HG02798 (cell line): ENCODE data around the gene NIPBL.
A peak's percentile ranks its signal among the peaks of the same experiment; 100 is the strongest.
"Not testable (repeated sequence)": the region's sequence is repeated elsewhere in the genome, so short reads cannot be mapped to it uniquely, and the experiment has no call there.

ENCODE experiments used
- ATAC-seq: cut with Tn5 transposase; IDR thresholded peaks from one replicate; pipeline ENCODE4 v1.9.1; 2021; ENCODE audit warnings: mild to moderate bottlenecking; ENCODE audit not compliant: unreplicated experiment, poor library complexity

The NIPBL gene, protein sequence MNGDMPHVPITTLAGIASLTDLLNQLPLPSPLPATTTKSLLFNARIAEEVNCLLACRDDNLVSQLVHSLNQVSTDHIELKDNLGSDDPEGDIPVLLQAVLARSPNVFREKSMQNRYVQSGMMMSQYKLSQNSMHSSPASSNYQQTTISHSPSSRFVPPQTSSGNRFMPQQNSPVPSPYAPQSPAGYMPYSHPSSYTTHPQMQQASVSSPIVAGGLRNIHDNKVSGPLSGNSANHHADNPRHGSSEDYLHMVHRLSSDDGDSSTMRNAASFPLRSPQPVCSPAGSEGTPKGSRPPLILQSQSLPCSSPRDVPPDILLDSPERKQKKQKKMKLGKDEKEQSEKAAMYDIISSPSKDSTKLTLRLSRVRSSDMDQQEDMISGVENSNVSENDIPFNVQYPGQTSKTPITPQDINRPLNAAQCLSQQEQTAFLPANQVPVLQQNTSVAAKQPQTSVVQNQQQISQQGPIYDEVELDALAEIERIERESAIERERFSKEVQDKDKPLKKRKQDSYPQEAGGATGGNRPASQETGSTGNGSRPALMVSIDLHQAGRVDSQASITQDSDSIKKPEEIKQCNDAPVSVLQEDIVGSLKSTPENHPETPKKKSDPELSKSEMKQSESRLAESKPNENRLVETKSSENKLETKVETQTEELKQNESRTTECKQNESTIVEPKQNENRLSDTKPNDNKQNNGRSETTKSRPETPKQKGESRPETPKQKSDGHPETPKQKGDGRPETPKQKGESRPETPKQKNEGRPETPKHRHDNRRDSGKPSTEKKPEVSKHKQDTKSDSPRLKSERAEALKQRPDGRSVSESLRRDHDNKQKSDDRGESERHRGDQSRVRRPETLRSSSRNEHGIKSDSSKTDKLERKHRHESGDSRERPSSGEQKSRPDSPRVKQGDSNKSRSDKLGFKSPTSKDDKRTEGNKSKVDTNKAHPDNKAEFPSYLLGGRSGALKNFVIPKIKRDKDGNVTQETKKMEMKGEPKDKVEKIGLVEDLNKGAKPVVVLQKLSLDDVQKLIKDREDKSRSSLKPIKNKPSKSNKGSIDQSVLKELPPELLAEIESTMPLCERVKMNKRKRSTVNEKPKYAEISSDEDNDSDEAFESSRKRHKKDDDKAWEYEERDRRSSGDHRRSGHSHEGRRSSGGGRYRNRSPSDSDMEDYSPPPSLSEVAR (N-terminal part only)

DNA sequence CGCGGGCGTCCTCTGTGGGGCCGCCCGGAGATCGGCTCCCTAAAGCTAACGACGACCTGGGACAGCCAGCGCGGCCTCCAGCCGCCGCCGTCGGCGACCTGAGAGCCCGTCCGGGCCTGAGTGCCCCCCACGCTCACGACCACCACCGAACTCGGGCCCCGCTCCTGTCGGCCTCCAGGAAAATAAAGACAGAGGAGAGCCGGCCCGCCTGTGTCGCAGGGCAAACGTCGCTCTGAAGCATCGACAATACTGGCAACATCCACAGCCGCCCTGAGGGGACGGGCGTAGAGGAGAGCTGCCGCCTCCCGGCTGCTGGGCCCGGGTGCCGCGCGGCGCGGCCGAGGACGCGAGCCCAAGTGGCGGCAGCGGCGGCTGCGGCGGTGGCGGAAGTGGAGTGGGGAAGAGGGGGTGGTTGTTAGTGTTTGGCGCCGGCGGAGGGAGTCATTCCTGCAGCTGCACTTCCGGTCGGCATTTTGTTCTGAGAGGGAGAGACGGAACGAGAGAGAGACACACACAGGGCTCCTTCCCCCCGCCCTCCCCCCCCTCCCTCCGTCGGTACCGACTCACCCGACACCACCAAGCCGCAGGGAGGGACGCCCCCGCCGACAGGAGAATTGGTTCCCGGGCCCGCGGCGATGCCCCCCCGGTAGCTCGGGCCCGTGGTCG lies at the start of gene NIPBL:
NIPBL (plus strand) TSS at position 471 of the 666 bp plus-strand sequence. CDS start 76,928 bp downstream, outside the sequence.
- peak; percentile 76 for ATAC-seq

DNA sequence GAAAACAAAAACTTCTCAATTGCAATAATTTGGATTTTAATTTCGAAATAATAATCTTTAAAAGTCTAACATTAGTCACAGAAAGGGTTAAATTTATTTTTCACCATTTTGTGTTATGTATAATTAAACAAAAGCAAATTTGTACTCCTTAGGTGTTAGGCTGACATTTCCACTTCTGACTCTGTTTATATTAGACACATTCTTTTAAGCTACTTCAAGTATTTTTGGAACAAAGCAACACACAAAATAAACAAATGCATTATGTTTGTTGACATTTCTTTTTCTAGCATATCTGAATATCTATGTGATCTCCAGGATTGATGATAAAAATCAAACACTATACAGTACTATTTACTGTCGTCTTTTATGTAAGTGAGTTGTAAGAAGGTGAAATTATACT lies 44.3 kb upstream of the NIPBL start:
- no peak for ATAC-seq

DNA sequence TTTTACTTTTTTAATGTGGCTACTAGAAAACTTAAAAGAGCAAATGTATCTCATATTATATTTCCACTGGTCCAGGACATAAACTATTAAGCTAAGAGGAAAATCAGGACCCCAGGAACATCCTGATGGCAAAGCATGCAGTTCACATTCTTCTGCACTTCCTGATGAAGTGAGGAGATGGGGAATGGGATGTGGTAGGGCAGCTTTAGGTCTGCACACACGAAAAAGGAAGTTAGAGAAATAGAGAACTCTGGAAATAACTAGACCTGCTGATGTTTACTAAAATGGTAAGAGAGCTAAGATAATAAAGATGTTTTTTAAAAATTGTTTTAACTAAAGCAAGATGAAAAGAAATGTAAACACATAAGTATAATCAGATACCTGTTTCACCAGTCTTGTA lies 39.7 kb upstream of the NIPBL start:
- ATAC-seq, result no peak

DNA sequence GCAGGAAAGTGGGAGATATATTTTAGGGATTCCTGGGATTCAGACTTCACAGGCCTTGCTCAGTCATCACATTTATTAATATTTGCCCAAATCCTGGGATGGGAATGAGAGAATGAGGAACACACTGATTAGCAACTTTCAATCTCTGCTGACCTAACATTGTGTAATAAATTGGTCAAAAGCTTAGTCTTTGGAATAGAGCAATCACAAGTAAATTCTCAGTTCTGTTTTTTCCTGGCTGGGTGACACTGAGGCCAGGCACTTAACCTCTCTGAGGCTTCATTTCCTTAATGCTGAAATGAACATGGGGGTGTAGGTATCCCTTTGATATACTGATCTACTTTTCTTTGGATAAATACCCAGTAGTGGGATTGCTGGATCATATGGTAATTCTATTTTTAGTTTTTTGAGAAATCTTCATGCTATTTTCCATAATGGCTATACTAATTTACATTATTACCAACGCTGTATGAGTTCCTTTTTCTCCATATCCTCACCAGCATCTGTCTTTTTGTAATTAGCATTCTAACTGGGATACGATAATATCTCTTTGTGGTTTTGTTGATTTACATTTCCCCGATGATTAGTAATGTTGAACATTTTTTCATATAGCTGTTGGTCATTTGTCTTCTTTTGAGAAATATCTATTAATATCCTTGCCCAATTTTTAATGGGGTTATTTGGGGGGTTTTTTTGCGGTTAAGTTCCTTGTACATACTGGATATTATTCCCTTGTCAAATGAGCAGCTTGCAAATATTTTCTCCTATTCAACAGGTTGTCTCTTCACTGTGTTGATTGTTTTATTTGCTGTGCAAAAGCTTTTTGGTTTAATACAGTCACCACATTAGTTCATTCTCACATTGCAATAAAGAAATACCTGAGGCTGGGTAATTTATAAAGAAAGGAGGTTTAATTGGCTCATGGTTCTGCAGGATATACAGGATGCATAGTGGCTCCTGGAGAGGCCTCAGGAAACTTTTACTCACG lies 36.8 kb upstream of the NIPBL start:
- no peak for ATAC-seq

DNA sequence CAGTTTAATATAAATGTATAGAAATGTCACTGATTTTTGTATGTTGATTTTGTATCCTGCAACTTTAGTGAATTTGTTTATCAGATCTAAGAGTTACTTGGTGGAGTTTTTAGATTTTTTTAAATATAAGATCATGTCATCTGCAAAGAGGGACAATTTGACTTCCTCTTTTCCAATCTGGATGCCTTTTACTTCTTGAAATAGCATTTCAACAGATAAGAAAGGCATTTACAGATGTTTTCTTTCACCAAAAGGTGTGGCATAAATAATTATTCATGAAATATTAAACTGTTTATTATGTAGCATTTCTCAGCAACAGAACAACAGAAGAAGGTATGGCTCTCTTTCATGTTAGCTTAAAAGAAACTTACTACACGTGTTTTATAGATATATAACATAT lies 34.9 kb upstream of the NIPBL start:
- no peak for ATAC-seq

DNA sequence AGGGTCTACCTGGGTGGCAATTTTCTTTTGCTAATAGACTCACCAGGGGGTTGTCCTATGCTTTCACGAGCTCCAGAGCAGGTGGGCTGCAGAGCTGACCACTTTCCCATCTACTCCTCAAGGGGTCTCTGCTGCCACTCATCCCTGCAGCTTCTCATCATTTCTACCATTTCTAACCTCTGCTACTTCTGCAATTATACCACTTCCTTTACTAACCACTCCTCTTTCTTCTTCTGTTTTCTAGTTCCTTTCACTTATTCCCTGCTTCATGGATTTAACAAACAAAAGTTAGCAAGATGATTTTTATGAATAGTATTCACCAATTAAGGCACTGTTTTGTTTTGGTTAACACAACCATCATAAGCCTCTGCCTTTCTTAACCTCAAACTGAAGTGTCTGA lies 34.5 kb upstream of the NIPBL start:
- ATAC-seq, result no peak

DNA sequence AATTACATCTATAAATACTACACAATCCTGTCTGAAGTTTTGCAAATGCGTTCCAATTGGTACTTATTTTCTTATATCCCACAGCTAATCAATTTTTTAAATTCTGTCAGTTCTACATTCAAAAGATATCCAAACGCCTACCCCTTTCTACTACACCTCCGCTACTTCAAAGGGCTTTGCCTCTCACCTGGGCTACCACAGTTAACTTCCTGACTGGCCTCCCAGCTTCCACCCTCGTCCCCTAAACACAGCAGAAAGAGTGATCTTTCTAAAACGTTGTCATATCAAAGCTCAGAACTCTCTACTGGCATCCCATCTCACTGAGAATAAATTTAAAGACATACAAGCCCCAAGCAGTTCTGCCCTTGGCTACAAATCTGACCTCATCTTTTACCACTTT lies 32.3 kb upstream of the NIPBL start:
- ATAC-seq, result no peak

DNA sequence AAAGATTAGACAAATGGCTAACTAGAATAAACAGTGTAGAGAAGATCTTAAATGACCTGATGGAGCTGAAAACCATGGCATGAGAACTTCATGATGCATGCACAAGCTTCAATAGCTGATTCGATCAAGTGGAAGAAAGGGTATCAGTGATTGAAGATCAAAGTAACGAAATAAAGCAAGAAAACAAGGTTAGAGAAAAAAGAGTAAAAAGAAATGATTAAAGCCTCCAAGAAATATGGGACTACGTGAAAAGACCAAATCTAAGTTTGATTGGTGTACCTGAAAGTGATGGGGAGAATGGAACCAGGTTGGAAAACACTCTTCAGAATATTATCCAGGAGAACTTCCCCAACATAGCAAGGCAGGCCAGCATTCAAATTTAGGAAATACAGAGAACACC lies 28.0 kb upstream of the NIPBL start:
- ATAC-seq, result not testable (repeated sequence)

DNA sequence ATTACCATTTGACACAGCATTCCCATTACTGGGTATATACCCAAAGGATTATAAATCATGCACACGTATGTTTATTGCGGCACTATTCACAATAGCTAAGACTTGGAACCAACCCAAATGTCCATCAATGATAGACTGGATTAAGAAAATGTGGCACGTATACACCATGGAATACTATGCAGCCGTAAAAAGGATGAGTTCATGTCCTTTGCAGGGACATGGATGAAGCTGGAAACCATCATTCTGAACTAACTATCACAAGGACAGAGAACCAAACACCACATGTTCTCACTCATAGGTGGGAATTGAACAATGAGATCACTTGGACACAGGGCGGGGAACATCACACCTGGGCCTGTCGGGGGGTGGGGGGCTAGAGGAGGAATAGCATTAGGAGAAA lies 23.7 kb upstream of the NIPBL start:
- not testable (repeated sequence) for ATAC-seq

DNA sequence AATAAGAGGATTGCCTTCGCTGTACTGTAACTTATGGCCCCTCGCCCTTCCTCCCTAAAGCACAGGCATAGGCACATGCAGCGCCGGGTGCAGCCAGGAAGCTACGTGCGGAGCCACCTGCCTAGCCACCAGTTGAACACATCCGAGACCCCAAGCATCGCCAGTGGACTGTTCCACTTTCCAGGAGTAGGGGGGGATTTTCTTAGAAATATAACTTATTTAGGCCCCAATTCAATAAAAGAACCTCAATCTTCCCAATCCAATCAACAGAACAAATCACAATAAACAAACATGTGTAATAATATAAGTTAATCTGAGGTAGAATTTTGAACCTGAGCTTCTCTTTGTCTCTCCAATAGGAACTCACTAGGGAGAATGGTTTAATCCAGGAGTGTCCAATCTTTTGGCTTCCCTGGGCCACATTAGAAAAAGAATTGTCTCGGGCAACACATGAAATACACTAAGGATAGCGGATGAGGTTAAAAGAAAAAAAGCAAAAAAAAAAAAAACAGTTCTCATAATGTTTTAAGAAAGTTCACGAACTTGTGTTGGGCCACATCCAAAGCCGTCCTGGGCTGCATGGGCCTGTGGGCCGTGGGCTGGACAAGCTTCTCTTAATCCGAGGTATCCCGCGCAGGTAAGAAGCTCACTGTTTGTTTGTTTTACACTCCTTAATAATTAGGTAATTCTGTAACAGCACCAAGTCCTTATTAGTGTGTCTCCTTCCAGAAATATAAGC lies 22.0 kb upstream of the NIPBL start:
- ATAC-seq, result no peak

DNA sequence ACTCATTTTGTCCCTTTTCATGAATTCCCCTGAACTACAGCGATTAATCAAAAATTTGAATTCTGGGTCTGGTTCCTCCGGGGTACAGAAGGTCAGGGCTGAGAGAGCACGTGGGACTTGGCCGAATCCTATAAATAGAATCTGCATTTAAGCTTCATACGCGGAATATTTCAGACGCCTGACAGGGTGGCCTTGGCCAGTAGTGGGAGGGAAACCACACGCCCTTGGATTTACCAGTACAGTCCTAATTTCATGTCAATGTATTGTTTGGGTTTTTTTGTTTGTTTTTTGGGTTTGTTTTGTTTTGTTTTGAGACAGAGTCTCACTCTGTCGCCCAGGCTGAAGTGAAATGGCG lies 21.5 kb upstream of the NIPBL start:
- ATAC-seq, result no peak

DNA sequence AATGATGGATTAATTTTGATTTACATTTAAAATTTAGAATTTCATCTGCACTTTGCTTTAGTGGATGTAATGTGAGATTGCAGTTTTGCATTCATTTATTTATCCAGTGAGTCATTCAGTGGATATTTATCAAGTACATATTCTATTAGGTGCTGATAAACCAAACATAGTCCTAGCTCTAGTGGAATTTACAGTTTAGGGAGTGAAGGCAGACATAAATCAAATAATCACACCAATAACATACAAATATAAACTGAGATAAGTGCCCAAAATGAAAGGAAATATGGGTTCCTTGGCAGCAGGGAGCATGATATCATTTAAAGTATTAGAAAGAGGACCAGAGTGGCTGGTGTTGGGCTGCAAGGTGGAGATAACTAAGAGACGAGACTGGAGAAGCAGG lies 14.7 kb upstream of the NIPBL start:
- no peak for ATAC-seq

DNA sequence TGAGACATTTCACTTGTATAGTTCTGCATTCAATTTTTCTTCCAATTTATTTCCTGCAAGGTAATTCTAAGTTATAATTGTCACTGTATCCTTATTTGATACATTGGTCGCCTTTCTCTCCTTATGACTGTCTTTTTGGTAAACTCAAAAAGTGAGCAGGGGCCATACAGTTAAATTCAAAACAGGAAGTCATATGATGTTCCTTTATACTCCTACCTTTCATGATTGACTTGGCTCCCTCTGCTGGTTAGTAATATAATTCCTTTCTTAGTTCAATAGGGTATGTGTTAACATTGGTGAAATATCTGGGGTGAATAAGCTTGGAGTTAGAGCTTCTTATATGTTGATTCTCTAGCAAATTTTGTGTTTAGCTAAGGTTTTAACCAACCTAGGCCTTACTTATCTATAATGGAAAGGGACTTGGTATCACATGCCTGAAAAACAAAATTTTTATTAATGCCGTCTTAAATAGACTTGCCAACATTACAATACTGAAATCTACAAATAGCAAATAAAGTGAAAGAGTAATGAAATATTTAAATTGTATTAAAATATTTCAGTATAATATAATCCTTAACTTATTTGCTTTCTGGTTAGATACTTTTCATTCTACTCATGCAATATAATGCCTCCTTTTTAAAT lies 6.0 kb upstream of the NIPBL start:
- peak; percentile 83 for ATAC-seq

DNA sequence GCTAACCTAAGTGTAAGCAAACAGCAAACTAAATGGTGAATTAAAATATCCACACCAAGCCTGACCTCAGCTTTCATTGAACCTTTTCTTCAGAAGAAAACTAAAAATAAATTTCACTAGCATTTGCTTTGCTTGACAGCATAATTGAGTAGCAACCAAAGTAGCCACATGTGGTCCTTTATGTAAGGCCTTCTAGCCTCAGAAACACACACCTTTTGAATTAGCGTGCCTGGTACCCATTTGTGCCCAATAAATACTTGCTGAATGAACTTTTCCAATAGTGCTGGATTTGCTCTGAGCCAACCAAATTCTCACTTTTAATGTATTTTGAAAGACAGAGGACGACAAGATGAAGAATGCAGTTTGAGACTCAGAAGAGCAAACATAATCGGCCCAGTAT lies 2.1 kb upstream of the NIPBL start:
- ATAC-seq, result no peak

DNA sequence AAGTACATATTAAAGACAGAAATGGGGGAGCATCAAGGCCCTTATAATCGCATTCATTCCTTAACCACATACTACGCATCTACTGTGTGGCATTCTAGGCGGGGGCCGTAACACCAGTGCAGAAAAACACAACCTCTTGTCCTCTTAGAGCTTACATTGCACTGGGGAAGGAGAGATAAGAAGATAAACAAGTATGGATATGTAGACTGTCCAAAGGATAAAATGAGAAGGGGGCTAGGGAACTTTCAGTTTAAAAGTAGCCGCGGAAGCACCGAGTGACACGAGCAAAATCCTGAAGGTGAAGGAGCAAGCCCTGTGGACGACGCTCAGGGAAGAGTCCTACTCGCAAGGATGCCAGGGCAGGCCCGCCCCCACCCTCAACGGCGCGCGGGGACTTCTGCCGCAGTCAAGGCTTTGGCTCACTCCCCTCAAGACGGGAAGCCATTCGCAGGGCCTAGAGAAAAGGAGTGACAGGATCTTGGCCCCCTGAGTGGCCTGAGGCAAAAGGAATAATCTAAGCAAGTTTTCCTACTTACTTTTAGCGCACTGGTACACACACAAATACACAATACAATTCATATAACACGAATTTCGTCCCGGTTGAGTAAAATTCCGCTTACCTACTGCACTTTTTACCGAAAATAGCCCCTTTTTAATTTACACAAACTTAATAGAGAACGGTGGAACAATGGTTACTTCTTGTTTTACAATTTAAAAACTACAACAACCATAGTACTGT lies 1.3 kb upstream of the NIPBL start:
- no peak for ATAC-seq

DNA sequence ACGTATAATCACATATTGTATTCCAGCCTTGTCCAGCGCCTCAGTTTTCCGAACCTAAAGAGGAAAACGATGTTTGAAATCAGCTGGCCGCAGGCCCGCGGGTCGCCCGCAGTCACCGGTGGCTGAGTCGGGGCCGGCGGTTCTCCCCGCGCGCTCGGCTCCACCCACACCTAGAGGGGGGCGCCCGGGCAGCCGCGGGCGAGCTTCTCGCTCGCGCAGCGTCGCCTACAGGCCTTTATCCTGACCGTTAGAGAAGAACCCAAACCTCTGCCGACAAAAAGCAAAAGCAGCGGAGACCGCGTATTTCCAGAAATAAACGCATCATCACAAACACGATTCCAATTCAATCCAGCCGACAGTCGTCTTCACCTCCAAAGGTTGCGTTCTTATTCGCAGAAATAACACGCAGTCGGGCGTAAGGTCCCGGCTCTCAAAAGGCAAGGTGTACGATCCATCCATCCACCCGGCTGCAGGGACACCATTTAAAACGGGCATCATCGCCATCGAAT lies 725 bp upstream of the NIPBL start:
- ATAC-seq, result peak; percentile 73

DNA sequence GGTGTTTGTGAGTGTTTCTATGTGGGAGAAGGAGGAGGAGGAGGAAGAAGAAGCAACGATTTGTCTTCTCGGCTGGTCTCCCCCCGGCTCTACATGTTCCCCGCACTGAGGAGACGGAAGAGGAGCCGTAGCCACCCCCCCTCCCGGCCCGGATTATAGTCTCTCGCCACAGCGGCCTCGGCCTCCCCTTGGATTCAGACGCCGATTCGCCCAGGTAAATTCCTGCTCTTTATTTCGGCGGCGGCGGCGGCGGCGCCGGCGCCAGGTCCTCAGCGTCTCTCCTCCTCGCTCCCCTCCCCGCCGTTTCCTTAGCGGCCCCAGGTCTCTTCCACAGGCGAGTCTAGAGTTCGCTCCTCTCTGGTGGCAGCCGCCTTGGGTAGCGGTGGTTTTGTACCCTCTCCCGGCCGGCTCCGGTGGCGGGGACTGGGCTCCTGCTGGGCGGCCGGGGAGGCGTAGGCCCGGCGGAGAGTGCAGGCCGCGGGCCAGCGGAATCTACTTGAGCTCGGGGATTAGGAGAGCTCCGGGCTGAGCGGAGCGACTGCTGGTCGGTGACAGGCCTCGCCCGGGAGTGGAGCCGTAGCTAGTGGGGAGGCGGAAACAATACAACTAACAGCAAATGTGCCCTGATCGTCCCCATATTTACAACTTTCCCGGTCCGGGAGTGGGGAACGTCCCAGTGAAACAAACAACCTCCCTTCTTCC lies 547 bp downstream of the NIPBL start:
- peak; percentile 25 for ATAC-seq
